ENCODE data around the gene CAMTA1.

The CAMTA1 gene

DNA sequence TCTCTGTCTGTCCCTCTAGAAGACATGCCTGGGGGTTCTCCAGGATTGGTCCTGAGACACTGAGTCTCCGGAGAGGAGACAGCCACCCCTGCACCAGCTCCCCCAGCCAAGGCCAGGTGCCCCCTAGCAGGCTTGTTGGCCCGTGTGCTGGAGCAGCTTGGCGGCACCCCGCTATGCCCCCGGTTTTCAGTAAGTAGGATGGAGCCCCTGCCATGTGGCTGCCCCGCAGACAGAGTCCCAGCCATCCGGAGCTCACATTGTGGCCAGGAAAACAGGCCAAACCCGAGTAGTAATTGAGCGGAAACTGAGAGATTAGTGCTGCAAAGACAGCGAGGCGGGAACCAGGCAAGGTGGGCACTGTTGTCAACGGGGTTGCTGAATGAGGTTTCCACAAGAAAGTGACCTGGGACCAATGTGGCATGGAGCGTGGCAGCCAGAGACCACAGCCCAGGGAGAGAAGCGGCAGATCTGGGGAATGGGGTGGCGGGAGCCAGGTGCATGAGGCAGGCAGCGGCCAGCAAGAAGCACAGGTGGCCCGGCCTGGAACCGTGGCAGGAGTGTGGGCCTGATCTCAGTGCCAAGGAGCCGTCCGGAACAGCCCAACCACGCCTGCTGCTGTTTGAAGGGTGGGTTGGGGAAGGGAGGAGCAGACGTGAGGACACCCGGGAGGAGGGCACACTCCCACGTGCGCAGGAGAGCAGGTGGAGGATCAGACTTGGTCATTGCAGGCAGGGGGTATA is 848.4 kb downstream of the CAMTA1 start:
- DNase-seq (ENCODE audit: low read depth in 2 of 2), result no peak

- no peak for DNase-seq (ENCODE audit: low read depth in 2 of 2)
Measured at GRCh38 chr1:7634546-7635240, 849.4 kb downstream of the CAMTA1 start.

GRCh38 chr1:7636795-7637526 is 851.7 kb downstream of the CAMTA1 start:
- no peak for DNase-seq (ENCODE audit: low read depth in 2 of 2)

- DNase-seq (ENCODE audit: low read depth in 2 of 2), result no peak
Measured at GRCh38 chr1:7638078-7638477, 852.8 kb downstream of the CAMTA1 start.

DNA sequence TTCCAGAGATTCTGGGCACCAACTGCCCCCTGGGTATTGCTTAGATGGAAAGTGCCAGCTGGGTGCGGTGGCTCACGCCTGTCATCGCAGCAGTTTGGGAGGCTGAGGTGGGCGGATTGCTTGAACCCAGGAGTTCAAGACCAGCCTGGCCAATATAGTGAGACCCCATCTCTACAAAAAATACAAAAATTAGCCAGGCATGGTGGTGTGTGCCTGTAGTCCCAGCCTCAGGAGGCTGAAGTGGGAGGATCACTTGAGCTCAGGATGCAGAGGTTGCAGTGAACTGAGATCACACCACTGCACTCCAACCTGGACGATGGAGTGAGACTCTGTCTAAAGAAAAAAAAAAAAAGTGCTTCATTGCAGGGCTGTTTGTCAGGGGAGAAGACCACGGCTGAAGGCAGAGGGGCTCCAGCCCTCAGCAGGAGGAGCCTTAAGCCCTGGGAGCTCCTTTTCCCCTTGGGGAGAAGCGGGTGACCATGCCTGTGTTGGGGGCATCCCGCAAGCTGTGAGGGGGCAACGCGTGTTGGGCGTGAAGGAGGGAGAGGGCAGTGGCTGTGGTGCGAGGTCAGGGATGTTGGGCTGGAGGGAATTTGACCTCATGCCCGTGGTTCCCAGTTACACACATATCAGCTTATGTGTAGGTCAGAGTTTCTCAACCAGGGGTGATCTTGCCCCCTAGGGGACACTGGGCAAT is 854.3 kb downstream of the CAMTA1 start:
- no peak for DNase-seq (ENCODE audit: low read depth in 2 of 2)

DNA sequence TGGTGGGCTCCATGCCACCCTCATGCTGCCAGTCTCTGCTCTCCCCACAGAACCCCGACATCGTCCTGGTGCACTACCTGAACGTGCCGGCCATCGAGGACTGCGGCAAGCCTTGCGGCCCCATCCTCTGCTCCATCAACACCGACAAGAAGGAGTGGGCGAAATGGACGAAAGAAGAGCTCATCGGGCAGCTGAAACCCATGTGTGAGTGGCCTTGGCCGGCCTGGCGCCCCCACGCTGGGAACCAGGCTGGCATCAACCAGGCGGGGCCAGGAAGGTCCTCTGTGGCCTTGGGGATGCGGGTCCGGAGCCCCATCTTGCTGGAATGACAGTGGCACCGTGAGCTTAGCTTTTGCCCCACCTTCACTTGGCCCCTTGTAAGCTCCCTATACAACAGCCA is 855.1 kb downstream of the CAMTA1 start:
- no peak for DNase-seq (ENCODE audit: low read depth in 2 of 2)

GRCh38 chr1:7640920-7641585 is 855.8 kb downstream of the CAMTA1 start:
- DNase-seq (ENCODE audit: low read depth in 2 of 2), result no peak

GRCh38 chr1:7641587-7642417 is 856.5 kb downstream of the CAMTA1 start:
- no peak for DNase-seq (ENCODE audit: low read depth in 2 of 2)

DNA sequence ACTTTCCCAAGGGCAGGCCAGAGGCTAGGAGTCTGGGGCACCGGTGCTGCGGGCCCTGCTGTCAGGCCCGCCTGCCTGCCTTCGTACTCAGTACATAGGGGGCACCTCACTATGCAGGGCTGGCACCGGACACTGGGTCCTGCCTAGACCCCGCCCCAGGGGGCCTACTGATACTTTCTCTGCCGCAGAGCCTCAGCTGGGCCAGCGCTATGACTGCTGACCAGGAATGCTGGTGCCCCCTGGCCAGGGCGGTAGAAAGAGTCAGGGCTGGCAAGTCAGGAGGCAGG is 857.1 kb downstream of the CAMTA1 start:
- no peak for DNase-seq (ENCODE audit: low read depth in 2 of 2)

DNA sequence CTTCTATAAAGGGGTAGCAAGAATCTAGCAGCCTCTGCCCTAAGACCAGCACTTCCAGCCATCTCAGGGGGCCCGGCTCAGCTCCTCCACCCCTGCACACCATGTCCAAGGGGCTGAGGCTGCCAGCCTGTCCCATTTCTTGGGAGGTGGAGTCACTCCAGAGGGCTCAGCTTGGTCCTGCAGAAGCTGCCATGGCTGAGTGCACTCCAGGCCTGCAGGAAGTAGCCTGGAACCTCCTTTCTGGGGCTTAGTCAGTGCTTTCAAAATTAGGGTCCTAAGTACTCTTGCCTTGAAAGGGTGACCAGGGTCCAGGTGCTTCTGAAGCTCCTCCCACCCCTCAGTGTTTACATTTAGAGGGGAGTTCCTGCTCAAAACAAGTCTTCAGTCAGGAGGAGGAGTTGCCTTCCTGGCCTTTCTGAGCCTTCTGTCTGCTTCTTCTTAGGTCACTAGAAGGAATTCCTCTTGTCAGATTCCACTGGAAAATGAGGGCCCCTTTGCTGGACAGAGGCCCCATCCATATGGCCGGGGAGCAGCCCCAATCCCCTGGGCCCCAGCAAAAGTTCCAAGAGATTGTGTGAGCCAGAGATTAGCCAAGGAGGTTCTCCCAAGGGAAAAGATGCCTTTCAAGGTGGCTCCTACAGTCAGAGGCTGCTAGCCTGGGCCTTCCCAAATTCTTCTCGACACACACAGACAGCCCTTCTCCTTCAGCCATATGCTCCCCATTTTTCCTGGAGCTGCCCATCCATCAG is 857.7 kb downstream of the CAMTA1 start:
- DNase-seq (ENCODE audit: low read depth in 2 of 2), result no peak

DNA sequence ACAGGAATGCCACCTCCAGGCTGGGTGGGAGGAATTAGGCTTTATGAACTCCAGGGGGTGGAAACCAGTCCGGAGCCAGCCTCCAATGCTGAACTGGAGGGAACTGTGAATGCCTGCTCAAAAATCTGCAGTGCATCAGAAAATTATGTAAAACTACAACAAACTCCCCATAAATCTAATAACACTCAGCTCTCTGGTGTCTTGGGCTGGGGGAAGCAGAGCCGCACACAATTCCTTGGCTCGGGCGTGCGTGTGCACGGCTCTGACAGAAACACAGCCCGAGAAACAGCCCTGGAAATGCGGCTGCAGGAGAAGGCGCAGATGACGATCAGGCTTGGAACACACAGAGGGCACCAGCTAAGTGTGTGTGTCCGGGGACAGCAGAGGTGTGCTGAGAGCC is 858.3 kb downstream of the CAMTA1 start:
- peak; percentile 22 to 26 for DNase-seq (ENCODE audit: low read depth in 2 of 2)

GRCh38 chr1:7644086-7644485 is 858.8 kb downstream of the CAMTA1 start:
- DNase-seq (ENCODE audit: low read depth in 2 of 2), result no peak

DNA sequence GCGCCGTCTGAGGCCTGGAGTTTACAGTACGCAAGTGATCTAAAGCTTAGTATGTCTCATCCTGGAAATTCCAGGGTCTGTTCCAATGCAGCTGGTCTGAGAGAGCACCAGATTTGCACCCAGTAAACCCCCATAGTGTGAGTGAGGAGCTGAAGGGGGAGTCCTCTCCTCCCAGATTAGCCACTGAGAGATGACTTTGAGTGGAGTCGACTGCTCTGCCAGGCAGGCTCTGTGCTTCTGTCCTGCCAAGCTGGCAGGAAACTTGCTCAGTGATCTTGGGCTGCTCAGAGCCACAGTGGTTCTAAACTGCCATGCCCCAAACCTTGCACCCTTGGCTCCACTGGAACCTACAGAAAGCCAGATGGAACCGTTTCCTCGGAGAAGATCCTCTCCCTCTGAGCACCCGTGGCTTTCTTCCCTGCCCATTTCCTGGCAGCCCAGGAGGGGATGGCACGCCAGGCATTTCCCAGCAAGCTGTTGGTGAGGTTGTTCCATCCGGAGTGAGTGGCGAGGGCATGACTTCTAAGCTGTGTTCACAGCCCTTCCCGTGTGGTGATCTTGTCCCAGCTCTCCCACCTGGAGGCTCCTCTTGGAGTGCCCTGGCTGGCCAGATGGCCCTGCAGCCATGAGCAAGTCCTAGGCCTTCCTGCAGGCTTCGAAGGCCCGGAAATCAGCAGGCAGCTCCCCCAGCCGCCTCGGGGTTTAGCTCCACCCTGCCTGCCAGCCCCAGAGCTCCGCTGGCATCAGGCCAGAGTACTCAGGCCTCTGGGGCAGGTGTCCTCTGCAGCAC is 859.9 kb downstream of the CAMTA1 start:
- DNase-seq (ENCODE audit: low read depth in 2 of 2), result no peak

- no peak for DNase-seq (ENCODE audit: low read depth in 2 of 2)
Measured at GRCh38 chr1:7645751-7646048, 860.4 kb downstream of the CAMTA1 start.

- no peak for DNase-seq (ENCODE audit: low read depth in 2 of 2)
Measured at GRCh38 chr1:7646164-7646563, 860.9 kb downstream of the CAMTA1 start.

GRCh38 chr1:7646981-7647901 is 862.0 kb downstream of the CAMTA1 start:
- DNase-seq (ENCODE audit: low read depth in 2 of 2), result peak in 1 of 2 experiments; percentile 12

DNA sequence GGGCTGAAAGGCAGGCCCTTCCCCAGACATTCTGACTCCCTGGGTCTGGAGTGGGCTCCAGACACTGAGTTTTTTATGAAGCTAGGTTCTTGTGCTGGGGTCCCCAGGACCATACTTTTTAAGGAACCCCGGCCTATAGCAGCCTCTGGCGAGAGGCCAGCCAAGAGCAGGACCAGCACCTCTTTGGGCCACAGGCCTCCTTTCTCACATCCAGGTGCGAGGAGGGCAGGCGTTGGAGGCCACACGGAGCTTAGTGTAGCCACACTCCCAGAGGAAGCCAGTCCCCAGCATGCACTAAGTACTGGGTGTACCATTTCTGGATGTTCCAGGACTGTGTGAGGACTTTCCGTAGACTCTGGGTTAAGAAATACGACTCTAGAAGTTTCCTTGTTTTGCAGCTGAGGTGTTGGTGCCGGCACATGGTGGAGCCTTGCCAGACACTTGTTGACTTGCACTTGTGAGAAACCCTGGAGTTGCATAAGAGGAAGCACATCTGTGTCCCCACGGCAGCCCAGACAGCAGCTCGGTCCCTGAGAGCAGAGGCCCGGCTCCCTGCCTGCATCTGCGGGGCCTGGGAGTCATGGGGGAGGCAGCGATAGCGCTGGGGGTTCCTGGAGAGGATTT is 863.6 kb downstream of the CAMTA1 start:
- DNase-seq (ENCODE audit: low read depth in 2 of 2), result no peak

DNA sequence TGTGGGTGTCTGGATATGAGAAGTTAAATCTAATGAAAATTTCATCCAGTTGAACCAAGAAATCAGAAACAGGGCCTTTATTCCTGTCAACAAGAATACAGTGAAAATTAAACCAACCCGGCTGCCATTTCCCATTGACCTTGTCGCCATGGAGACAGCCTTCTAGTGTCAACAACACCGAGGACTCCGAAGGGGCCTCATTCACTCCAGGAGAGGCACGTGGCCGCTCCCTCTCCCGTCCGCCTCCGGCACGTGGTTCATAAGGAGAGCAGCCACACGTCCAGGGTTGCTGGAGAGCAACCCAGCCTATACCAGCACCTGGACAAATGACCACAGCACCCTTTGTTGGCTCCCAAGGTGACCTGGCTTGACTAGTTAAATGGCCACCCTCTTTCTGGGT is 865.5 kb downstream of the CAMTA1 start:
- DNase-seq (ENCODE audit: low read depth in 2 of 2), result no peak
